GM18951 (cell line): ENCODE data around the gene SNTG2.

Source experiments
- POLR2A ChIP-seq: IDR thresholded peaks from 4 replicates; pipeline ENCODE4 v1.6.1; 2011; ENCODE audit warnings: mild to moderate bottlenecking; ENCODE audit not compliant: insufficient read length, insufficient read depth; ENCODE audit errors: extremely low read depth
- in situ Hi-C: fragments of 300-500 bp; cut with MboI; formaldehyde crosslinking; loops from one replicate; pipeline ENCODE4 v1.12.0; 2022; ENCODE audit warnings: low sequenced_read_pairs, mixed read lengths, inconsistent platforms; ENCODE audit not compliant: unreplicated experiment

SNTG2 gene

DNA sequence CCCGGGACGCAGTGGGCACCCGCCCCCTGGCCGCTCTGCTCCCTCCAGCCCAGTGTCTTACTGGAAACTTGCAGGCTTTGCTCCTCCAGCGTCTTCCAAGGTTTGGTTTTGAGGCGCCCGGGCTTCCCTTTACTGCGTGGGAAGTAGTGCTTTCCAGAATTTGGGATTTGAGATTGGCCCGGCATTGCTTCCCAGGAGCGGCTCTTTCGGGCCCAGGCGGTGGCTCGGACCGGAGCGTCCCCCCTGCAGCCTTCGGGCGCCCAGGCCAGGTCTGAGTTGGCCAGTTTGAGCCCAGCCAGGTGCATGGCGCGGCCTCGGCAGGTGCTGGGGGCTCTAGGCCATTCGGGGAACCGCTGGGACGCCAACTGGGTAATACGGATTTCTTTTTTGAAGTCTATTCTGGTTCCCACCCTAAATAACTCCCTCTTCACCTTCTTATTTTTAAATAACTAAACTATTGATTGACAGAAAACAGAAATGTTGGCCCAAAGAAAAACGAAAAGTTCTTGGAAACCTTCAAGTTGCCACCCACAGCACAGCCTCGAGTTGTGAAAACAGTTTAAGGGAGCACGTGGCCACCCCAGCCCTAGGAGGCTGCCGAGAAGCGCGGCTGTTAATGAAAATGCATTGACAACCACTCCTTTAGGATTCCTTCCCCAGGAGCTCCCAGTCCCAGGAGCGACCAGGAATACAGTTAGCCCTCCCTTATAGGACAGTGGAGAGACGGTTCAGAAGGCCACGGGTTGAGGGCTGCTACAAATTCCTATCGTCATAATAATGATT is 766 bp downstream of the SNTG2 start:
- TF ChIP-seq POLR2A = no peak
- in situ Hi-C loops = no loop called here

DNA sequence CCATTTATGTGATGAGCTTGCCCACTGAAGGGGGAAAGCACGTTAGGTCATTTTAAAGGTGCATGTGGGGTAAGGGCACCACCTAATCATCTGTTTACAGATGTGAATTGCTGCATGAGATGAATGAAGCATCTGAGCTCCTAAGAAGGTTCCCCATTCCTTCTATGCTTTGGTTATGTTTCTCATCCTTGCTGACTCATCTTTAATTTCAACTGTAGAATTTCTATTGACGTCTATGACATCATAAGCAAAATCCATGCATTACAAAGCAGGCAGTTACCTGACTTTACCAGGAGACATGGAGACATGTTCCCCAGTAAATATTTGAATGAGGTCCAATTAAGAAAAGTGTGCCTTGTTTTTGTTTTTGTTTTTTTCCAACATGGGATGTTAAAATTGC is 2.8 kb downstream of the SNTG2 start:
- in situ Hi-C loops = no loop called here

DNA sequence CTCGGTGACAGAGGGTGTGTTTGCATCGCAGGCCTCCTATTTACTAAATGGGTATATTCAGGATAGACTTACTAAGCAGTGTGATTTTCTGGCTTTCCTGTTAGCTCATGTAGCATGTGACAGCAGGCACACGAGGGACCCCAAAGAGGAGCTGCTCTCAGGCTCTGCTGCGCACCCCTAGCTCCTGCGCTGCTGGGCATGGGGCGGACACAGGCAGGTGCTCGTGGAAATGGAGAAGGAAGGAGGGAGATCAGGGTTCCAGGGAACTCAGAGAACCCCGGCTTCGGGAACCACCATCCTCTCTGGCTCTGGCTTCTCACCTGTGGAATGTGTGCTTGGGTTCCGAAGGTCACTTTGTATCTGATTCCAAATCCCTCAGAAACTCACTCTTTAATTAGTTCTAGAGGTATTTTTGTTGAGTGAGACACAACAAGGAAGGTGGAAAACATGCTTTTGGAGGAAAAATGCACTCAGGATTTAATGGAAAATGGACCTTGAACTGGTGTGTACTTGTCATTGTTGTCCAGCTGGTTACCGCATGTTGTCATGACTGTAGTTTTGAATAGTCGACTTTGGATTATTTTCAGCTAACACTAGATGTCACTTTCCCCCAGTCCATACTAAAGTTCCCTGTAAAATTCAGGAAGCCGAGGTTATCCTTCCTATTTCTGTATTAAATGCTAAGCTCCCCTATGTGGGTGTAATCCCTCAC is 3.5 kb downstream of the SNTG2 start:
- no peak for TF ChIP-seq POLR2A
- in situ Hi-C loops = no loop called here

More for the DNA sequence above, 2.8 kb downstream of the SNTG2 start:
- TF ChIP-seq POLR2A = no peak

DNA sequence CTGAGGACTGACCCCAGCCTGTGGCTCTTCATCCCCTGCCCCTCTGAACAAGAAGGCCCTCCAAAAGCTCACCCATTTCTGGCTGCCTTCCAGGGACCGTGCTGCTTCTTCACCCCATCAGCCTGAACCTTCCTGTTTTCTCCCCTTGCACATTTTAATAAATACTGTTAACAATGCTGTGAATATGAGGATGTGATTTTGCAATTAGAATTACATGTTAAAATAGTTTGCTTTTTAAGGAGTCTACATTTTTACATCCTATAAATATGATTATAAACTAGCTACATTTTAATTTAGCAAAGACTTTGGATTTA is 4.0 kb downstream of the SNTG2 start:
- no peak for TF ChIP-seq POLR2A
- in situ Hi-C loops = no loop called here

DNA sequence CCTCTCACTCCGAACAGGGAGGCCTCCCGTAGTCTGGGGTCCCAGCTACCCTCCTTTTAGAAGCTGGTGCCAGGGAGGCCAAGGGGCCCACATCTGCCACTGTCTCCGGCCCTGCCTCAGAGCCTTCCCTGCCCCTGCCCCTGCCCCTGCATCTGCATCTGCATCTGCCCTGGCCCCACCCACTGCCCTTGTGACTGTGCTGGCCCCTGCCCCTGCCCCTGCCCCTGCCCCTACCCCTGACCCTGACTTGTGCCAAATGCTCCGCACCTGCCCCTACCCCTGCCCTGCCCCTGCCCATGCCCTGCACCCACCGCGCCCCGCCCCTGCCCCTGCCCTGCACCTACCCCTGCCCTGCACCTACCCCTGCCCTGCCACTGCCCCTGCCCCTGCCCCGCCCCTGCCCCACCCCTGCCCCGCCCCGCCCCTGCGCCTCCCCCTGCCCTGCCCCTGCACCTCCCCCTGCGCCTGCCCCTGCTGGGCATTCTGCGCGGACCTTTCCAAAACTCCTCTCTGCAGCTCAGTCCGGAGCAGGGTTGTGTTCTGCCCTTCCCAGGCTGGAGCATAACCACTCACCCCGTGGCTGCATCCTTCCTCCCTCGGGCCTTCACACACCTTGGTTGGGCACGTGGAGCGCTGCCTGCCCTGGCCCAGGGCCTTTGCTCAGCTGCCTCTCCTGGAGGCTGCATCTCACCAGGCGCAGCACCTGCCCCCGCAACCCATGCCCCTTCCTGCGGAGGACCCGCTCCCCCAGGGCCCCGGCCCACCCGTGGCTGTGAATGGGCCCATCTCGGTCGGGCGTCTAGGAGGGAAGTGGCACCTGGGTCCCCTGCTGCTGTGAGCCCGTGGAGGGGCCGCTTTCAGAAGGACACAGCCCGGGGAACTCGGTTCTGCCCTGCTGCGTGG is 5.4 kb downstream of the SNTG2 start:
- in situ Hi-C loops = no loop called here

DNA sequence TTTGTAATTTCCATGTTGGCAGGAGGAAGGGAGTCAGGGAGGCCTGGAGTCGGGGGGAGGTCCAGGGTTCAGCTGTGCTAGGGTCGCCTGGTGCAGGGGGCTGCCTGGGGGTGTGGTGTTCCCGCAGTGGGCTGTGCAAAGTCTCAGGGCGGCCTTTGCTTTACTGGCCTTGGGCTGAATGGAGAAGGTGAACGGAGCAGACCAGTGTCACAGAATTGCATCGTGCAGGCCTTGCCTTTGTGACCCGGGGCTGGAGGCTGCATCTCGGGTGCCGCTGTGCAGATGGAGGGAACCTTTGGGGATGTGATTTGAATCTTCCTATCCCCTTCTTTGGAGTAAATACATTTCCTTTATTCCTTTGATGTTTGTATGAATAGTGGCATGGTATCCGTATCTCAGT is 8.8 kb downstream of the SNTG2 start:
- in situ Hi-C loops = no loop called here
- TF ChIP-seq POLR2A = no peak

More for the DNA sequence above, 5.4 kb downstream of the SNTG2 start:
- TF ChIP-seq POLR2A = no peak

DNA sequence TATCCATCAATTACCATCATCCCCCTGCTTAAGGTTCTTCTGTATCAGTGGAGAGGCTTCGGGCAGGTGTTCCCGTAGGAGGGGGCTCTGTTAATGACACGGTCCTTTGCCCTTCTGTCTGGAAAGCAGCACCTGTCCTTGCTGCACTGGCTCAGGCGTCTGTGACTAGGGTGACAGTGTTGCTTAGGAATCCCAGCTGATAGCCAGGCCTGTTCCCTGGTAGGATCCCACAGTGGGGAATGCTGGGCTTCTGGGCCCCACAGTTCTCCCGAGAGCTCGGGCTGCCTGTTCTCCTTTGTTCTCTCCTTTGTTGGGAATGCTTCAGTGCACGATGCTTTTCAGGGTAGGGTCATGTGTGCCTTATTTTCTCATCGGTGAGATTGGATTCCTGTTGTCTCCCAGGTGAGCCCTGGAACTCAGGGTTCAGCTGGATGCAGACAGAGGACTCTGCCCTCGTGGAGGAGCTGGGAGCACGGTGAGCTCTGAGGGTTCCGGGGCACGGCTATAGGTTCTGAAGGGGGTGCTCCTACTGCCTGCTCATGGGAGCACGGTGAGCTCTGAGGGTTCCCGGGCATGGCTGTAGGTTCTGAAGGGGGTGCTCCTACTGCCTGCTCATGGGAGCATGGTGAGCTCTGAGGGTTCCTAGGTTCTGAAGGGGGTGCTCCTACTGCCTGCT is 9.6 kb downstream of the SNTG2 start:
- in situ Hi-C loops = no loop called here
- no peak for TF ChIP-seq POLR2A

DNA sequence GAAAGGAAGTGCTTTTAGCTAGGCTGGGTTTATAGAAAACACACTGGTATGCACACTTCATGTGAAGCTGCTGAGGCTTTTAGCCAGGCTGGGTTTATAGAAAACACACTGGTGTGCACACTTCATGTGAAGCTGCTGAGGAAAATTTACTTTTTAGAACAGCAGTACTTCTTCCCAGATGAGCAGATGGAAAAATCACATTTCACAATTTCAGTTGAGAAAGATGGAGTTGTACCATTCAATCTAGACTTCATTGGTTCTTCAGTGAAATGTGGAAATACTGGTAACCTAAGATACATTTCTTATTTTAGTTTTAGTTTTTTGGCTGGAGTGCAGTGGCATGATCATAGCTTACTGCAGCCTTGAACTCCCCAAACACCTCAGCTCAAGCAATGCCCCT is 11.1 kb downstream of the SNTG2 start:
- in situ Hi-C loops = no loop called here
- TF ChIP-seq POLR2A = no peak

DNA sequence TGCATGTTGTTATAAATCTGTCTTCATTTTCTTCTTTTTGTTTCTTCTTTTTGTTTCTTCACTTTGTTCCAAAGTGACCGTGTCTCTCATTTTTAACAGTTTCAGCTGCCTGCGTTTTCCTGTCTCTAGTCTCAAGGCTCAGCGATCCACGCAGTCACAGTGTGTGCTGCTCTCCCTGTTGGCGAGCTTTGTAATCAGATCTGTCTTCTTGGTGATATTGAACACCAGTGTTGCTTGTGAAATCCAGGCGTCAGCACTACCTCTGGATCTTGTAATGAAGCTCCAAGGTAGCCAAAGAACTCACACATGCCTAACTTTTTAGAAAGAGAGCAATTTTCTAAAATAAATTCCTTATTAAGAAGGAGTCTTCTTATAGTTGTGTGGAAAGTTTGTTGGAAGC is 13.2 kb downstream of the SNTG2 start:
- in situ Hi-C loops = no loop called here
- no peak for TF ChIP-seq POLR2A

DNA sequence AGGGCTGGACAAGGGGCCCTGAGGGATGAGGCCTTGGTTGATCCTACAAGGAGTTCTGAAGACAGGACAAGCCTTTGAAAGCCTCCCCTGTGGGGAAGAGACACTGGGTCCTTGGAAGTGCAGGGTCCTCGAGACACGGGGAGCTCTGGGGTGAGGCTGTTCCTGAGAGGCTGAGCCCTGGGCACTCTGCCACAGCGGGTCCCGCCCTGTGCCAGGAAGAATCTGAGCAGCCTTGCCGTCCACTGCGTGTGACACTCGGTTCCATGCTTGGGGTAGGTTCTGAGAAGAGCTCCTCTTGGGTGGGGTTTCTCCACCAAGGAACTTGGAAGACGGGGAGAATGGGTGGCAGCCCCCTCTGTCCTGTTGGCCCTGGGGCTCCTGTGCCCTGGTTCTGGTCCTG is 13.9 kb downstream of the SNTG2 start:
- in situ Hi-C loops = no loop called here

DNA sequence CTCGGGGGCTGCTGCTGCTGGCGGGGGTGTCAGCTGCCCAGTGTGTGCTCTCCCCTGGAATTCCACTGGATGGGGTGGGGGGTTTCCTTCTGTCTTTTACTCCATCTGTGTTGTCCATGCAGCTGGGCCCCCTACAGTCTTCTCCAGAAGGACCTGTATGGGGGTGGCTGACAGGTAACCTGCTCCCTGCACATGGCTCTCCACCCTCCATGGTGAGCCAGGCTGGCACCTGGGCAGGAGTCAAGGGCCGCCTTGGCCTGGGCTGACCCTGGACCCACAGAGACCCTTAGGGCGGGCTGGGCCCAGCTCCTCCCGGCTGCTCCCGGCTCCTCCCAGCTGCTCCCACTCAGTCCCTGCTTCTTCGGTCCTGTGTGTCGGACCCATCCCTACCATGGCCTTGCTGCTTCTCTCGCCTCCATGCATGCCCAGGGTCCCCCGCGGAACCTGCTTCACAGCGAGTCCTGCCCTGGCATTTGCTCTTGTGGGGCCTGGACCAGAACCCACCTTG is 15.0 kb downstream of the SNTG2 start:
- in situ Hi-C loops = no loop called here
- TF ChIP-seq POLR2A = no peak

More for the DNA sequence above, 13.9 kb downstream of the SNTG2 start:
- TF ChIP-seq POLR2A = no peak

DNA sequence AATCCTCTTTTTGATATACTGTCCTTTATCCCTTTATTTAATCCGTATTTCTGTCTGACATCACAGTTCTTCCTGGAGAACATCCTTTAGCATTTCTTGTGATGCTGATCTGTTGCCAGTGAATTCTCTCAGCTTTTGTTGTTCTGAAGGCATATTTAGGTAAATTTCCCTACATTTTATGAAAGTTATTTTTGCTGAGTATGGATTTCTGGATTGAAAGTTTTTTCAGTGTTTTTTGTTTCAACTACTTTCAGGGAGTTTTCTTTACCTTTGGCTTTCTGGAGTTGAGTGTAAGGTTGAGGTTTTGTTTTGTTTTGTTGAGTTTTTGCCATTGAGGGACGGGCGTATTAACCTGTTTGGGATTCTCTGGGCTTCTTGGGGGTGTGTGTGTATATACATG is 22.5 kb downstream of the SNTG2 start:
- TF ChIP-seq POLR2A = no peak
- in situ Hi-C loops = no loop called here

DNA sequence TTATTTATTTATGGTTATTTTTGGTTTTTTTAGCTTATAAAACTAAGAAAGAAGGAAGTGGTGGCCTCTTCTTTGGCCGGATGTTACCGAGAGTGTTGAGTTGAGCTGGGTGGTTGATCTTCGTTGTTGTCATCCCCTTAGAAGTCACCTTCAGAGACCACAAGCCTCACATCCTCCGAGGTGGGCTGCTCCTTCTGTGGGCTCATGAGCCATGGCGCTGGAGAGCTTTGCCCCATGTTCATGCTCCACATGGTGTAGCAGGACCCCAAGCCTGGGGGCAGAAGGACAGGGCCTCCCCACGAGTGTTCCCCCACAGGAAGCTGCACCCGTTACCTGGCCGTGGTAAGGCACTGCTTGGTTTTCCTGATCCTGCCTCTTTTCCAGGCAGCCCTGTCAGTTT is 23.4 kb downstream of the SNTG2 start:
- TF ChIP-seq POLR2A = no peak
- in situ Hi-C loops = no loop called here
